ENCODE data around the gene IGF2. TPM values are rescaled to one million over a fixed set of nuclear protein-coding genes. Genes with fewer than 3 reads are reported as not detected.

The IGF2 gene
- total and polyA plus RNA-seq, 5 donors: 34.6 to 94.1 (median 53.7) TPM

GRCh38 chr11:2153581-2154194 lies 14.5 kb upstream of the IGF2 start:
- intact Hi-C loops (cut with DNase I): loop anchor here (5.0 to 10.0 kb wide), 8 partner anchors 271 to 501 kb away; partner anchors contain the start of genes TNNI2 (in 2 of the 4), KRTAP5-6 (in 1 of the 4) and SYT8 (in 1 of the 4)
- no peak for DNase-seq
- 70% methylated on average over 14 of the region's 14 CpGs for WGBS
- H3K4me3 ChIP-seq (ENCODE audit: low read length): no peak overlapping the region
- no peak overlapping the region for H3K27ac ChIP-seq (ENCODE audit: low read length)
- no peaks in the 10 kb centered on the region for H3K27me3 ChIP-seq (ENCODE audit: control insufficient read depth, insufficient read depth)
- no peaks in the 10 kb centered on the region for H3K9me3 ChIP-seq (ENCODE audit: control insufficient read depth, low read length)
- ATAC-seq: no peak
- no peaks in the 10 kb centered on the region for H3K4me1 ChIP-seq (ENCODE audit: control insufficient read depth, insufficient read depth, low read length)

DNA sequence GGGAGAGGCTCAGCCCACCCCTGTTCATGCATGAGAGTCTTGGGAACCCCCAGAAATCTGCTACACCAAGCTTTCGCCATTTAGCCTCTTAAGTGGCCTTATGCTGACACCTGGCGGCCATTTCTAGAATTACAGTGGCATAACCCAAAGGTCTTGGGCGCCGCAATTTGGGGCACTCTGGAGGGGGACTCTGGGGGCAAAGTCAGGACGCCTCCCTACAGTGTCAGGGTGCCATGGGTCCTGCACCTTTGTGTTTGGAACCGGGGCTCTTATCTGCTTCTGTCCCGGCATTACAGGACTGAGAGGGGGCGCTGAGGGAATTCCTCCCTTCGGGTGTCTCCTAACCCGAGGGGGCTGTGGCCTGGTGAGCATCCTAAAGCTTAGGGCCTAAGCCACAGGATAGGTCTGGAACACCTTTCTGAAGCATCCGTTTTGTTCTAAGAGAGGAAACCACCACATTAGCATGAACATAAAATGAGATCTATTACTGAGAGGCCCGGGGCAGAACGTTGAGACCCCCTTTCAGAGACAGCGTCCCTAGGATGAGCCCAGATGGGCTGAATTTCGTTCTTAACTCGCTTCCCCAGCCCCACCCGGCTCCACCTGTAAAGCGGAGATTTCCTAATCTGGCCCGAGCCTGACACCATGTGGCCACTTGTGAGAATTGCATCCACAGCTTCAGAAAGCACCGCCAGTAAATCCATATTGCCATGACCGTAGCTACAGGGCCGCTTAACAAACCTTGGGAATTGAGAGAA lies 12.5 kb upstream of the IGF2 start:
- ATAC-seq (peak; percentile 18 to 46), DNase-seq (peak; percentile 74 to 86 (median 85))
- Histone ChIP-seq H3K4me1 (ENCODE audit: control insufficient read depth, insufficient read depth, low read length) (no peaks in the 10 kb centered on the region), H3K9me3 (ENCODE audit: control insufficient read depth, low read length) (no peaks in the 10 kb centered on the region), H3K27ac (ENCODE audit: low read length) (no peak overlapping the region), H3K27me3 (ENCODE audit: control insufficient read depth, insufficient read depth) (no peaks in the 10 kb centered on the region), H3K4me3 (ENCODE audit: low read length) (no peak overlapping the region)
- intact Hi-C loops (cut with DNase I): loop anchor here (2.0 to 10.0 kb wide), 9 partner anchors 269 to 499 kb away; partner anchors contain the start of genes TNNI2 (in 2 of the 4), KRTAP5-6 (in 1 of the 4) and SYT8 (in 1 of the 4)
- WGBS: 3% methylated on average over 22 of the region's 22 CpGs

GRCh38 chr11:2149864-2150847 lies 11.0 kb upstream of the IGF2 start:
- H3K4me1 ChIP-seq (ENCODE audit: control insufficient read depth, insufficient read depth, low read length): no peaks in the 10 kb centered on the region
- intact Hi-C loops (cut with DNase I): loop anchor here (2.0 to 10.0 kb wide), 10 partner anchors 225 to 498 kb away; partner anchors contain the start of genes TNNI2 (in 2 of the 4), KRTAP5-6 (in 1 of the 4) and SYT8 (in 1 of the 4)
- 29% methylated on average over 11 of the region's 11 CpGs for WGBS
- no peaks in the 10 kb centered on the region for H3K27me3 ChIP-seq (ENCODE audit: control insufficient read depth, insufficient read depth)
- H3K4me3 ChIP-seq (ENCODE audit: low read length): no peak overlapping the region
- no peaks in the 10 kb centered on the region for H3K9me3 ChIP-seq (ENCODE audit: control insufficient read depth, low read length)
- ATAC-seq (no peak), DNase-seq (peak in 1 of 3 donors; percentile 26)
- no peak overlapping the region for H3K27ac ChIP-seq (ENCODE audit: low read length)

- 71% methylated on average over 8 of the region's 8 CpGs for WGBS
- ATAC-seq (no peak), DNase-seq (peak in 2 of 3 donors; percentile 25 to 30)
- Histone ChIP-seq H3K27me3 (ENCODE audit: control insufficient read depth, insufficient read depth) (no peaks in the 10 kb centered on the region), H3K27ac (ENCODE audit: low read length) (no peak overlapping the region), H3K9me3 (ENCODE audit: control insufficient read depth, low read length) (no peaks in the 10 kb centered on the region), H3K4me1 (ENCODE audit: control insufficient read depth, insufficient read depth, low read length) (no peaks in the 10 kb centered on the region), H3K4me3 (ENCODE audit: low read length) (no peak overlapping the region)
- intact Hi-C loops (cut with DNase I): loop anchor here in 1 of 4 donors (10.0 kb wide), 1 partner anchor 225 kb away; no protein-coding TSS in a partner anchor
Observed at GRCh38 chr11:2149460-2149859, 10.3 kb upstream of the IGF2 start.

DNA sequence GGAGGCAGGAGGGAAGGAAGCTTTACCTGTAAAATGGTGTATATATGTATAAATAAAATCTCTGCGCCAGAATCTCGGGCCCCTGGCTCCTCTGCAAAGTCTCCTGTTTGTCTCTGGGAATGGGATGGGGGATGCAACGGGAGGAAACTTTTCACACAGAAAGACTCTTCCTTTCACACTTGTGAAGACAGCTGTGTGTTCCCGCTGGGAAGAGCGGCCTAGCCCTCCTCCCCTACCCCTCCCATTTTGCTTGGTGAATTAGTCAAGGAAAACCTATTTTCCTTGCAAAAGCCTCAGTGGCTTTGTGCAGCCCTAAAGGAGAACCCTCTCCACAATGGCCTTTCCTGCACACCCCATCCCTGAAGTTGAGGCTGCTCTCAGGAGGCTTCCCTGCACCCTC lies 9.4 kb upstream of the IGF2 start:
- no peaks in the 10 kb centered on the region for H3K4me1 ChIP-seq (ENCODE audit: control insufficient read depth, insufficient read depth, low read length)
- no peak for ATAC-seq
- intact Hi-C loops (cut with DNase I): loop anchor here in 1 of 4 donors (10.0 kb wide), 1 partner anchor 224 kb away; no protein-coding TSS in a partner anchor
- DNase-seq: no peak
- H3K27ac ChIP-seq (ENCODE audit: low read length): no peak overlapping the region
- H3K4me3 ChIP-seq (ENCODE audit: low read length): no peak overlapping the region
- no peaks in the 10 kb centered on the region for H3K27me3 ChIP-seq (ENCODE audit: control insufficient read depth, insufficient read depth)
- no peaks in the 10 kb centered on the region for H3K9me3 ChIP-seq (ENCODE audit: control insufficient read depth, low read length)
- WGBS: 58% methylated on average over 5 of the region's 5 CpGs

DNA sequence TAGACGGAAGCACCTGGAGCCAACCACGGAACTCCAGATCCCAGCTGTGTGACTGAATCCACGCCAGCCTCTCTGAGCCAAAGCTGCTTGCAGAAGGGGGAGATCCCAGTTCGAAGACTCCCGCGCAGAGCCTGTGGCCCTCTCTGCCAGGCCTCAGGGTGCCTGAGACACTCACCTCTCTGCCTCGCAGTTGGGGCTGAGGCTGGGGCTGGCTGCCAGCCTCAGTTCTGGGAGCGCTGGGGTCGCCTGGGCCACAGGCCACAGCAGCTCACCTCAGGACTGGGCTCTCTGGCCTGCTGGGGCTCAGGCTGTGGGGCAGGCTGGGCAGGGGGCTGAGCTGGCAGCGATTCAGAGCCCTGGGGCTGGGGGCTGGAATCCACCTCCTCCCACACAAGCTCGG lies 8.2 kb upstream of the IGF2 start:
- DNase-seq (peak in 2 of 3 donors; percentile 17 to 42), ATAC-seq (no peak)
- H3K27me3 ChIP-seq (ENCODE audit: control insufficient read depth, insufficient read depth): no peaks in the 10 kb centered on the region
- 56% methylated on average over 11 of the region's 11 CpGs for WGBS
- H3K4me3 ChIP-seq (ENCODE audit: low read length): no peak overlapping the region
- intact Hi-C loops (cut with DNase I): loop anchor here in 1 of 4 donors (10.0 kb wide), 1 partner anchor 223 kb away; no protein-coding TSS in a partner anchor
- H3K27ac ChIP-seq (ENCODE audit: low read length): no peak overlapping the region
- no peaks in the 10 kb centered on the region for H3K4me1 ChIP-seq (ENCODE audit: control insufficient read depth, insufficient read depth, low read length)
- no peaks in the 10 kb centered on the region for H3K9me3 ChIP-seq (ENCODE audit: control insufficient read depth, low read length)

GRCh38 chr11:2146051-2146450 lies 6.9 kb upstream of the IGF2 start:
- ATAC-seq (no peak), DNase-seq (peak in 2 of 3 donors; percentile 29 to 38)
- Histone ChIP-seq H3K9me3 (ENCODE audit: control insufficient read depth, low read length) (no peaks in the 10 kb centered on the region), H3K4me3 (ENCODE audit: low read length) (no peak overlapping the region), H3K27ac (ENCODE audit: low read length) (no peak overlapping the region), H3K27me3 (ENCODE audit: control insufficient read depth, insufficient read depth) (no peaks in the 10 kb centered on the region), H3K4me1 (ENCODE audit: control insufficient read depth, insufficient read depth, low read length) (no peaks in the 10 kb centered on the region)
- intact Hi-C loops (cut with DNase I): loop anchor here in 1 of 4 donors (10.0 kb wide), 1 partner anchor 221 kb away; no protein-coding TSS in a partner anchor
- WGBS: 44% methylated on average over 19 of the region's 19 CpGs

DNA sequence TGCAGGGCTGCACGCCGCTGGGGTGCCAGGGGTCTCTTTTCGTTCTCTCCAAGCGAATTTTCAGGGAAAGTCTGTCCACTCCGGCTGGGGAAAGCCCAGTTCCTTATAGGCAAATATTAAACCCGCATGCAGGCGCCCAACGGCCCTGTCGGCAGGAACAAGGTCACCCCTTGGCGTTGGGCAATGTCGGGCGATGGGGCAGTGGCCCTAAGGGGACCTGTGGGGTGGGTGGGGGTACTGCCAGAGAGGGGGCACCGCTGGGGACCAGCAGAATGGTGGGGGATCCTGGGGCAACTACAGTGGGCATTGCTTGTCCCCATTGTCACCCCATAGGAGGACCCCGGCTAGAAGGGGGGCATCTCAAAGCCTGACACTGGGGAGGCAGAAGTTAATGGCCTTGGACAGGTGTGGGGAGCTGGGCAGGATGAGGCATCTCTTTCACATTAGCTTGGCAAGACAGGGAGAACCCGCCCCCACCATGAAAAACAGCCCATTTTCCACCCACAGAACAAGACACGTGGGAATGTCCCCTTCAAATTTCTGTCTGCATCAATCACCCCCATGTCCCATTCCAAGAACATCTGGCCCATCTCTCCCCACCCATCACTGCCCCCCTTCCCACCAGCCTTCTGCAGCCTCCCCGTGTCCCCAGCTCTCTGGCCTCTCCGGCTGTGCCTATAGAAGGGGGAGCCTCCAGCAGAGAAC lies 5.5 kb upstream of the IGF2 start:
- H3K9me3 ChIP-seq (ENCODE audit: control insufficient read depth, low read length): no peaks in the 10 kb centered on the region
- no peaks in the 10 kb centered on the region for H3K27me3 ChIP-seq (ENCODE audit: control insufficient read depth, insufficient read depth)
- intact Hi-C loops (cut with DNase I): loop anchor here in 1 of 4 donors (10.0 kb wide), 1 partner anchor 220 kb away; no protein-coding TSS in a partner anchor
- no peaks in the 10 kb centered on the region for H3K4me1 ChIP-seq (ENCODE audit: control insufficient read depth, insufficient read depth, low read length)
- no peak for ATAC-seq
- 20% methylated on average over 18 of the region's 18 CpGs for WGBS
- no peak overlapping the region for H3K4me3 ChIP-seq (ENCODE audit: low read length)
- DNase-seq: peak in 2 of 3 donors; percentile 26 to 28
- no peak overlapping the region for H3K27ac ChIP-seq (ENCODE audit: low read length)

- no peak overlapping the region for H3K27ac ChIP-seq (ENCODE audit: low read length)
- 2% methylated on average over 72 of the region's 72 CpGs for WGBS
- H3K9me3 ChIP-seq (ENCODE audit: control insufficient read depth, low read length): no peaks in the 10 kb centered on the region
- no peak for ATAC-seq
- H3K4me3 ChIP-seq (ENCODE audit: low read length): peak overlapping the region; percentile 3
- no peaks in the 10 kb centered on the region for H3K27me3 ChIP-seq (ENCODE audit: control insufficient read depth, insufficient read depth)
- intact Hi-C loops (cut with DNase I): loop anchor here in 1 of 4 donors (10.0 kb wide), 1 partner anchor 219 kb away; no protein-coding TSS in a partner anchor
- H3K4me1 ChIP-seq (ENCODE audit: control insufficient read depth, insufficient read depth, low read length): no peaks in the 10 kb centered on the region
- DNase-seq: peak in 2 of 3 donors; percentile 33 to 42
Observed at GRCh38 chr11:2143799-2144543, 4.8 kb upstream of the IGF2 start.
